Uterus (tissue), 4 donors: ENCODE measurements around the gene MAP2K7. TPM values are rescaled to one million over a fixed set of nuclear protein-coding genes. Genes with fewer than 3 reads are reported as not detected.

Experiments used
- DNase-seq, 2 donors: peaks; one replicate each; pipeline ENCODE4 v3.0.0-alpha.2; 2019 to 2020
- H3K27ac ChIP-seq, 2 donors: fragments of 200-600 bp; sonication (generic); 1 replicate in 1 of 2; 2 replicates in 1 of 2; pipeline ENCODE4 v1.5.1; 2016 to 2018
- H3K27me3 ChIP-seq, 2 donors: fragments of 200-600 bp; sonication (generic); one replicate each; pipeline ENCODE4 v1.5.1; 2018 to 2019; ENCODE audit warnings: control low read depth in 1 of 2
- H3K36me3 ChIP-seq, 2 donors: fragments of 200-600 bp; sonication (generic); one replicate each; pipeline ENCODE4 v1.5.1; 2019; ENCODE audit warnings: control low read depth in 1 of 2
- H3K4me1 ChIP-seq, 2 donors: fragments of 200-600 bp; sonication (generic); one replicate each; pipeline ENCODE4 v1.5.1; 2018 to 2019; ENCODE audit warnings: control low read depth in 1 of 2
- H3K4me3 ChIP-seq, 2 donors: fragments of 200-600 bp; sonication (generic); 1 replicate in 1 of 2; 2 replicates in 1 of 2; pipeline ENCODE4 v1.5.1; 2018 to 2019; ENCODE audit warnings: mild to moderate bottlenecking in 1 of 2
- H3K9me3 ChIP-seq, 2 donors: fragments of 200-600 bp; sonication (generic); one replicate each; pipeline ENCODE4 v1.5.1; 2019; ENCODE audit warnings: control low read depth in 1 of 2
- CTCF ChIP-seq, 4 experiments: fragments of 200-600 bp in 2 of 4; fragments of 450-650 bp in 2 of 4; sonication (generic) in 2 of 4; IDR thresholded peaks; one replicate each; pipeline ENCODE4 v1.5.1; 2016 to 2019; ENCODE audit warnings: antibody characterized with exemption in 4 of 4, mild to moderate bottlenecking in 2 of 4, moderate library complexity in 1 of 4
- POLR2A ChIP-seq, 2 donors: fragments of 450-650 bp; IDR thresholded peaks; one replicate each; pipeline ENCODE4 v1.6.1; 2016; ENCODE audit warnings: antibody characterized with exemption in 2 of 2, mild to moderate bottlenecking in 1 of 2, moderate library complexity in 1 of 2
- intact Hi-C: fragments of 100-400 bp; cut with DNase I; formaldehyde crosslinking; loops from one replicate; pipeline ENCODE4 v1.15.1; 2023; ENCODE audit warnings: low total_unique reads
- total RNA-seq, 4 donors: library from RNA; depleted of rRNA in 3 of 4; stranded (reverse); fragments of >200 nt in 3 of 4; gene quantifications; one replicate each; pipeline versions ENCODE4 v1.1.0 to v1.2.4, GENCODE V29; 2014 to 2023
- donor health status: DM: yes; HTN: yes; CAD: no.

The MAP2K7 gene
- total RNA-seq, 4 donors from 2014 or later, result 0.59 to 40.2 (median 9.4) TPM

GRCh38 chr19:7921967-7922835 lies 18.5 kb downstream of the MAP2K7 start:
- H3K4me3 ChIP-seq, result peak overlapping the region in 1 of 2 donors; percentile 49
- intact Hi-C loops, result no loop called here
- H3K9me3 ChIP-seq, result no peaks in the 10 kb centered on the region
- H3K27me3 ChIP-seq, result peaks cover 0 to under 1% of the 10 kb centered on the region in 2 donors
- peaks cover 19 to 39% of the 10 kb centered on the region in 2 donors for H3K4me1 ChIP-seq
- no peaks in the 10 kb centered on the region for H3K36me3 ChIP-seq
- no peak for TF ChIP-seq POLR2A (IDR thresholded peaks at IDR 0.05)
- peak overlapping the region; percentile 88 to 99 for H3K27ac ChIP-seq
- DNase-seq, result no peak

GRCh38 chr19:7922836-7923195 lies 19.1 kb downstream of the MAP2K7 start:
- intact Hi-C loops, result no loop called here

GRCh38 chr19:7923295-7924191 lies 19.9 kb downstream of the MAP2K7 start:
- no peaks in the 10 kb centered on the region for H3K27me3 ChIP-seq
- peak overlapping the region; percentile 9 to 53 for H3K4me3 ChIP-seq
- peak; percentile 74 to 84 for DNase-seq
- intact Hi-C loops, result no loop called here
- peak overlapping the region; percentile 88 to 99 for H3K27ac ChIP-seq
- no peak for TF ChIP-seq CTCF (IDR thresholded peaks at IDR 0.05)
- TF ChIP-seq POLR2A (IDR thresholded peaks at IDR 0.05), result peak in 1 of 2 donors; percentile 22
- peaks cover 27 to 42% of the 10 kb centered on the region in 2 donors for H3K4me1 ChIP-seq
- no peaks in the 10 kb centered on the region for H3K36me3 ChIP-seq
- H3K9me3 ChIP-seq, result no peaks in the 10 kb centered on the region

More at GRCh38 chr19:7922836-7923195, 19.1 kb downstream of the MAP2K7 start:
- peak overlapping the region; percentile 88 to 99 for H3K27ac ChIP-seq
- no peaks in the 10 kb centered on the region for H3K36me3 ChIP-seq
- no peak overlapping the region for H3K4me3 ChIP-seq
- no peak for DNase-seq
- TF ChIP-seq CTCF (IDR thresholded peaks at IDR 0.05) (no peak), POLR2A (IDR thresholded peaks at IDR 0.05) (no peak)
- H3K4me1 ChIP-seq, result peaks cover 24 to 39% of the 10 kb centered on the region in 2 donors
- H3K27me3 ChIP-seq, result no peaks in the 10 kb centered on the region
- no peaks in the 10 kb centered on the region for H3K9me3 ChIP-seq

GRCh38 chr19:7924241-7924640 lies 20.6 kb downstream of the MAP2K7 start:
- Histone ChIP-seq H3K4me1 (peaks cover 27 to 45% of the 10 kb centered on the region in 2 donors), H3K36me3 (no peaks in the 10 kb centered on the region), H3K27me3 (no peaks in the 10 kb centered on the region), H3K27ac (peak overlapping the region; percentile 88 to 99), H3K9me3 (no peaks in the 10 kb centered on the region), H3K4me3 (peak overlapping the region; percentile 32 to 53)
- no peak for DNase-seq
- TF ChIP-seq CTCF (IDR thresholded peaks at IDR 0.05) (no peak), POLR2A (IDR thresholded peaks at IDR 0.05) (no peak)
- intact Hi-C loops, result no loop called here

GRCh38 chr19:7924651-7925170 lies 21.0 kb downstream of the MAP2K7 start:
- H3K27me3 ChIP-seq, result no peaks in the 10 kb centered on the region
- DNase-seq, result peak in 1 of 2 donors; percentile 48
- H3K4me3 ChIP-seq, result peak overlapping the region; percentile 32 to 53
- no peaks in the 10 kb centered on the region for H3K9me3 ChIP-seq
- intact Hi-C loops, result no loop called here
- H3K27ac ChIP-seq, result peak overlapping the region; percentile 88 to 99
- no peaks in the 10 kb centered on the region for H3K36me3 ChIP-seq
- H3K4me1 ChIP-seq, result peaks cover 27 to 50% of the 10 kb centered on the region in 2 donors
- TF ChIP-seq POLR2A (IDR thresholded peaks at IDR 0.05) (no peak), CTCF (IDR thresholded peaks at IDR 0.05) (no peak)
